GM12878 (cell line): ENCODE measurements around the gene CD244.

Source experiments
- CBFB ChIP-seq: IDR thresholded peaks from 2 replicates; pipeline ENCODE4 v1.6.1; 2016; ENCODE audit warnings: antibody characterized with exemption, low read depth
- CREB1 ChIP-seq: IDR thresholded peaks from 2 replicates; pipeline ENCODE4 v1.6.1; 2012; ENCODE audit warnings: low read depth, mild to moderate bottlenecking, inconsistent platforms
- CTCF ChIP-seq, 3 experiments: IDR thresholded peaks in 2 of 3; conservative IDR thresholded peaks in 1 of 3; 2 replicates each; pipeline ENCODE4 v1.5.1; 2011; ENCODE audit warnings: low read depth in 3 of 3, low read length in 3 of 3, mild to moderate bottlenecking in 3 of 3, control low read depth in 2 of 3, moderate library complexity in 2 of 3, inconsistent platforms in 1 of 3, mixed read lengths in 1 of 3; ENCODE audit not compliant: control insufficient read depth in 2 of 3, insufficient read depth in 1 of 3; ENCODE audit errors: extremely low read depth in 1 of 3
- EP300 ChIP-seq, 2 experiments: fragments of 150-350 bp in 1 of 2; IDR thresholded peaks; 2 replicates each; pipeline ENCODE4 v1.6.1; 2011 to 2012; ENCODE audit warnings: low read depth in 2 of 2, low read length in 2 of 2, borderline replicate concordance in 1 of 2, improper control_type of control experiment in 1 of 2, inconsistent platforms in 1 of 2; ENCODE audit not compliant: control insufficient read depth in 1 of 2
- EZH2 ChIP-seq: IDR thresholded peaks from 2 replicates; pipeline ENCODE4 v1.6.1; 2012; ENCODE audit warnings: low read depth, mild to moderate bottlenecking, control low read depth, inconsistent platforms, low read length, borderline replicate concordance; ENCODE audit not compliant: control insufficient read depth
- LARP7 ChIP-seq: fragments of 450-650 bp; IDR thresholded peaks from 2 replicates; pipeline ENCODE4 v1.6.1; 2017; ENCODE audit warnings: mild to moderate bottlenecking
- NR2C2 ChIP-seq: IDR thresholded peaks from 2 replicates; pipeline ENCODE4 v1.6.1; 2011; ENCODE audit warnings: borderline replicate concordance, low read depth; ENCODE audit not compliant: control insufficient read depth, insufficient read length
- NR2F1 ChIP-seq: fragments of 450-650 bp; conservative IDR thresholded peaks from 2 replicates; pipeline ENCODE4 v1.6.1; 2017; ENCODE audit warnings: mild to moderate bottlenecking
- POLR2AphosphoS2 ChIP-seq: IDR thresholded peaks from 2 replicates; pipeline ENCODE4 v1.6.1; 2011; ENCODE audit warnings: low read depth, mild to moderate bottlenecking, low read length, improper control_type of control experiment, moderate library complexity
- RAD21 ChIP-seq: IDR thresholded peaks from 2 replicates; pipeline ENCODE4 v1.6.1; 2011; ENCODE audit warnings: mild to moderate bottlenecking, low read depth, low read length, moderate library complexity; ENCODE audit not compliant: insufficient read depth
- YBX1 ChIP-seq: fragments of 450-650 bp; IDR thresholded peaks from 2 replicates; pipeline ENCODE4 v1.6.1; 2016; ENCODE audit warnings: antibody characterized with exemption

- TF ChIP-seq YBX1 = no peak
- no peak for TF ChIP-seq CTCF (IDR thresholded peaks at IDR 0.05 in 2 of 3, conservative IDR thresholded peaks at IDR 0.05 in 1 of 3; ENCODE audit: control insufficient read depth in 2 of 3, extremely low read depth in 1 of 3, insufficient read depth in 1 of 3, low read depth in 3 of 3, low read length in 3 of 3)
- no peak for TF ChIP-seq NR2C2
- no peak for TF ChIP-seq EP300 (IDR thresholded peaks at IDR 0.05; ENCODE audit: borderline replicate concordance in 1 of 2, control insufficient read depth in 1 of 2, low read depth in 2 of 2, low read length in 2 of 2)
- no peak for TF ChIP-seq POLR2AphosphoS2
- TF ChIP-seq RAD21 = no peak
- no peak for TF ChIP-seq CREB1
- no peak for TF ChIP-seq CBFB
- TF ChIP-seq NR2F1 = no peak
- TF ChIP-seq LARP7 = no peak
- no peak for TF ChIP-seq EZH2
These were observed 39.4 kb downstream of the CD244 start for GRCh38 chr1:160823296-160823695.
